Measurements from ENCODE around the gene UVRAG.

Gene UVRAG

DNA sequence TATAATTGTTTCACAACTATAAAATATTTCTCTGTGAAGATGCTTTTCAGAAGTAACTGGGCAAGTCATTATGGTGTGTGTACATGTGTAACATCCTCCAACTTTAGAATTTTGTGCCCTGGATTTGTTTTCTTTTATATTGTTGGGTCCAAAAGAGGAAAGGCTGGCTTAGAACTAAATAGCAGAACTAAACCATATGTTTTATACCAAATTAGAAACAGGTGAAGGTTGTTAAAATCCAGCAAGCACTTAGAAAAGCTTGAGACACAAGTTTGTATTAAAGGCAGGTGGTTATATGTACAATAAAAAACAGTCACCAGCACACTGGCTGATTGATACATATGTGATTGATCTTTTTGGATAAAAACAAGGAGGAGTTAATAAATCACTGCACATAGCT is 232.8 kb downstream of the UVRAG start:
- H3K79me1 ChIP-seq (ENCODE audit: low read depth, low read length): no peaks in the 10 kb centered on the region
- no peak overlapping the region for H4K8ac ChIP-seq (ENCODE audit: low read depth, low read length)
- H3K4ac ChIP-seq (ENCODE audit: low read length): no peak overlapping the region
- no peak overlapping the region for H3K27ac ChIP-seq (replicated peaks; ENCODE audit: low read length)
- H3K23ac ChIP-seq (ENCODE audit: low read depth, low read length, poor library complexity): no peak overlapping the region
- no peak overlapping the region for H3K4me3 ChIP-seq (ENCODE audit: low read length in 2 of 2)
- H3K4me2 ChIP-seq (ENCODE audit: insufficient read depth, low read length, poor library complexity, severe bottlenecking): no peak overlapping the region
- H3K14ac ChIP-seq (ENCODE audit: low read length): no peak overlapping the region
- no peak for DNase-seq (ENCODE audit: low spot score)
- H3K27me3 ChIP-seq (ENCODE audit: control insufficient read depth in 3 of 3, insufficient read depth in 3 of 3, low read depth in 1 of 3, low read length in 3 of 3): no peaks in the 10 kb centered on the region
- no peak overlapping the region for H2BK12ac ChIP-seq (ENCODE audit: low read length)
- no peak overlapping the region for H2AK5ac ChIP-seq (ENCODE audit: low read depth, low read length)
- no peak overlapping the region for H3K9ac ChIP-seq (ENCODE audit: low read depth, low read length, poor library complexity)
- no peak overlapping the region for H3K18ac ChIP-seq (ENCODE audit: low read length)
- H2AFZ ChIP-seq (ENCODE audit: low read length): no peak overlapping the region
- H3K9me3 ChIP-seq (replicated peaks in 1 of 2; ENCODE audit: control insufficient read depth in 2 of 2, insufficient read depth in 1 of 2, low read depth in 1 of 2, low read length in 2 of 2): peaks cover 10 to 29% of the 10 kb centered on the region in 2 donors
- H2BK120ac ChIP-seq (ENCODE audit: low read depth, low read length): no peak overlapping the region
- peaks cover 0 to 7% of the 10 kb centered on the region in 2 donors for H3K36me3 ChIP-seq (replicated peaks in 1 of 2; ENCODE audit: control insufficient read depth in 2 of 2, insufficient read depth in 2 of 2, low read length in 2 of 2)
- H2BK15ac ChIP-seq (ENCODE audit: low read length): no peak overlapping the region
- H3K4me1 ChIP-seq (ENCODE audit: control insufficient read depth in 2 of 2, insufficient read depth in 1 of 2, low read depth in 1 of 2, low read length in 2 of 2): peaks cover 3% of the 10 kb centered on the region in 2 donors
- no peak overlapping the region for H2BK5ac ChIP-seq (ENCODE audit: low read length)
- H4K91ac ChIP-seq (ENCODE audit: low read depth, low read length, poor library complexity): no peak overlapping the region

DNA sequence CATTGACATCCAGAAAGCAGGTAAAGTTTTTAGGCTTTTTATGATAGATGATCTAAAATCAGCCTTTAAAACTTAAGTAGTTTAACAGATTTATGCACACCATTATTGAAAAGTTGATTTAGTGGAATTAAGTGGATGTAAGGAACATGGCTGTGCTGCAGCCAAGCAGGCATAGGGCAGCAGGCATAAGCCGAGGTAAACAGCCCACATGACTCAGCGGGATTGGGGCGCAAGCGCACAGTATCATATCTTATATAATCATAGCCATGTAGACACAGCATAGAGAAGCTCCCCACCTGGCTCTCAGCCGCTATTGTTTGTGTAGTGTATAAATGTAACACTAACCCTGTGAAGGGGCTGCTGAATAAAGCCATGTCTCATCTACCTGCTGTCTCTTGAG is 233.8 kb downstream of the UVRAG start:
- H3K4me3 ChIP-seq (ENCODE audit: low read length in 2 of 2): no peak overlapping the region
- H4K91ac ChIP-seq (ENCODE audit: low read depth, low read length, poor library complexity): no peak overlapping the region
- peaks cover 2 to 3% of the 10 kb centered on the region in 2 donors for H3K4me1 ChIP-seq (ENCODE audit: control insufficient read depth in 2 of 2, insufficient read depth in 1 of 2, low read depth in 1 of 2, low read length in 2 of 2)
- H3K27ac ChIP-seq (replicated peaks; ENCODE audit: low read length): no peak overlapping the region
- H3K36me3 ChIP-seq (replicated peaks in 1 of 2; ENCODE audit: control insufficient read depth in 2 of 2, insufficient read depth in 2 of 2, low read length in 2 of 2): peaks cover 0 to 7% of the 10 kb centered on the region in 2 donors
- no peak overlapping the region for H4K8ac ChIP-seq (ENCODE audit: low read depth, low read length)
- no peak overlapping the region for H2AFZ ChIP-seq (ENCODE audit: low read length)
- no CpG with 5 or more reads among the region's 5 CpGs for WGBS, 2 donors (ENCODE audit: extremely low coverage in 2 of 2, insufficient read length in 2 of 2, insufficient replicate concordance in 1 of 2)
- H2BK120ac ChIP-seq (ENCODE audit: low read depth, low read length): no peak overlapping the region
- H2AK5ac ChIP-seq (ENCODE audit: low read depth, low read length): no peak overlapping the region
- no peak overlapping the region for H2BK5ac ChIP-seq (ENCODE audit: low read length)
- no peak overlapping the region for H3K9ac ChIP-seq (ENCODE audit: low read depth, low read length, poor library complexity)
- no peak overlapping the region for H2BK15ac ChIP-seq (ENCODE audit: low read length)
- H2BK12ac ChIP-seq (ENCODE audit: low read length): no peak overlapping the region
- no peak overlapping the region for H3K14ac ChIP-seq (ENCODE audit: low read length)
- H3K79me1 ChIP-seq (ENCODE audit: low read depth, low read length): no peaks in the 10 kb centered on the region
- H3K4me2 ChIP-seq (ENCODE audit: insufficient read depth, low read length, poor library complexity, severe bottlenecking): no peak overlapping the region
- no peaks in the 10 kb centered on the region for H3K27me3 ChIP-seq (ENCODE audit: control insufficient read depth in 3 of 3, insufficient read depth in 3 of 3, low read depth in 1 of 3, low read length in 3 of 3)
- no peak overlapping the region for H3K23ac ChIP-seq (ENCODE audit: low read depth, low read length, poor library complexity)
- DNase-seq (ENCODE audit: low spot score): peak; percentile 32
- H3K4ac ChIP-seq (ENCODE audit: low read length): no peak overlapping the region
- no peak overlapping the region for H3K18ac ChIP-seq (ENCODE audit: low read length)
- peaks cover 10 to 29% of the 10 kb centered on the region in 2 donors for H3K9me3 ChIP-seq (replicated peaks in 1 of 2; ENCODE audit: control insufficient read depth in 2 of 2, insufficient read depth in 1 of 2, low read depth in 1 of 2, low read length in 2 of 2)

DNA sequence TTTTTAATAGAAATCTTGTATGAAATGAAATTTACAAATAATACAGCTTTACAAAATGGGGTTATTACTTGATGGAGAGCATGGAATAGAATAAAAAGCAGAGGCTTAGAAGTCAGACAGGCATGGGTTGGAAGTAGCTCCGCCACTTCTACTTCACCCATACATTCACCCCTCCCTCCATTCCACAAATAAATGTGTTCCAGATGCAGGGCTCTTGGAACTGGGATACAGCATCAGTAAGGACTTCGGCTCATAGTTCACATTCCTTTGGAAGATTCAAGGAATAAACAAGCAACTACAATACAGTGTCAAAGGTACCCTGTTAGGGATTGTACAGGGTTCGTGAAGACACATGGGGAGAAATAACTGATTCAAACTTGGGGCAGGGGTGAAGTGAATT is 234.5 kb downstream of the UVRAG start:
- no peak overlapping the region for H3K4ac ChIP-seq (ENCODE audit: low read length)
- H3K79me1 ChIP-seq (ENCODE audit: low read depth, low read length): no peaks in the 10 kb centered on the region
- H2BK12ac ChIP-seq (ENCODE audit: low read length): no peak overlapping the region
- no peak overlapping the region for H3K9ac ChIP-seq (ENCODE audit: low read depth, low read length, poor library complexity)
- H4K91ac ChIP-seq (ENCODE audit: low read depth, low read length, poor library complexity): no peak overlapping the region
- no peak overlapping the region for H3K18ac ChIP-seq (ENCODE audit: low read length)
- H3K14ac ChIP-seq (ENCODE audit: low read length): no peak overlapping the region
- H3K23ac ChIP-seq (ENCODE audit: low read depth, low read length, poor library complexity): no peak overlapping the region
- no peak overlapping the region for H3K4me3 ChIP-seq (ENCODE audit: low read length in 2 of 2)
- no peak overlapping the region for H2BK15ac ChIP-seq (ENCODE audit: low read length)
- no peak overlapping the region for H2BK120ac ChIP-seq (ENCODE audit: low read depth, low read length)
- H3K4me2 ChIP-seq (ENCODE audit: insufficient read depth, low read length, poor library complexity, severe bottlenecking): no peak overlapping the region
- H3K27ac ChIP-seq (replicated peaks; ENCODE audit: low read length): no peak overlapping the region
- H2AK5ac ChIP-seq (ENCODE audit: low read depth, low read length): no peak overlapping the region
- H3K36me3 ChIP-seq (replicated peaks in 1 of 2; ENCODE audit: control insufficient read depth in 2 of 2, insufficient read depth in 2 of 2, low read length in 2 of 2): peaks cover 0 to 7% of the 10 kb centered on the region in 2 donors
- H4K8ac ChIP-seq (ENCODE audit: low read depth, low read length): no peak overlapping the region
- no peaks in the 10 kb centered on the region for H3K4me1 ChIP-seq (ENCODE audit: control insufficient read depth in 2 of 2, insufficient read depth in 1 of 2, low read depth in 1 of 2, low read length in 2 of 2)
- H2AFZ ChIP-seq (ENCODE audit: low read length): no peak overlapping the region
- no peak for DNase-seq (ENCODE audit: low spot score)
- WGBS, 2 donors (ENCODE audit: extremely low coverage in 2 of 2, insufficient read length in 2 of 2, insufficient replicate concordance in 1 of 2): no CpG with 5 or more reads among the region's 3 CpGs
- peaks cover 11 to 31% of the 10 kb centered on the region in 2 donors for H3K9me3 ChIP-seq (replicated peaks in 1 of 2; ENCODE audit: control insufficient read depth in 2 of 2, insufficient read depth in 1 of 2, low read depth in 1 of 2, low read length in 2 of 2)
- no peak overlapping the region for H2BK5ac ChIP-seq (ENCODE audit: low read length)
- H3K27me3 ChIP-seq (ENCODE audit: control insufficient read depth in 3 of 3, insufficient read depth in 3 of 3, low read depth in 1 of 3, low read length in 3 of 3): no peaks in the 10 kb centered on the region

DNA sequence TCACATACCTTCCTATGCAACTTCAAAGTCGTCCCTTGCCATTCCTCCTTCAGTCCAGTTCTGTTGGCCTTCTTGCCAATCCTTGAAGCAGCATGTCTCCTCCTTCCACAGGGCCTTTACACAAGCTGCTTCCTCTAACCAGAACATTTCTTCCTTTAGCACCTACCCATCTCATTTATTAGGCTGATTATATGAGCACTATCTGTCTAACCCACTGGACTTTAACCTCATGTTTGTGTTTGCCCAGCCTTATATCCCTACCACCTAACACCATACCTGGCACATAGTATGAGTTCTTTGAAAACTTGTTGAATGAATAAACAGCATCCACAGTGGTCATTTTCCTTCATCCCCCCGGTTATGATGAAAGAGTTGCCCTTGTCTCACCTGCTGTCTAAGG is 236.9 kb downstream of the UVRAG start:
- H3K9ac ChIP-seq (ENCODE audit: low read depth, low read length, poor library complexity): no peak overlapping the region
- no peak overlapping the region for H2BK15ac ChIP-seq (ENCODE audit: low read length)
- no peak overlapping the region for H2BK12ac ChIP-seq (ENCODE audit: low read length)
- WGBS, 2 donors (ENCODE audit: extremely low coverage in 2 of 2, insufficient read length in 2 of 2, insufficient replicate concordance in 1 of 2): no CpG with 5 or more reads among the region's 2 CpGs
- H4K8ac ChIP-seq (ENCODE audit: low read depth, low read length): no peak overlapping the region
- H3K18ac ChIP-seq (ENCODE audit: low read length): no peak overlapping the region
- peaks cover 0 to 7% of the 10 kb centered on the region in 2 donors for H3K36me3 ChIP-seq (replicated peaks in 1 of 2; ENCODE audit: control insufficient read depth in 2 of 2, insufficient read depth in 2 of 2, low read length in 2 of 2)
- no peak overlapping the region for H3K4me2 ChIP-seq (ENCODE audit: insufficient read depth, low read length, poor library complexity, severe bottlenecking)
- peaks cover 11 to 31% of the 10 kb centered on the region in 2 donors for H3K9me3 ChIP-seq (replicated peaks in 1 of 2; ENCODE audit: control insufficient read depth in 2 of 2, insufficient read depth in 1 of 2, low read depth in 1 of 2, low read length in 2 of 2)
- H3K27me3 ChIP-seq (ENCODE audit: control insufficient read depth in 3 of 3, insufficient read depth in 3 of 3, low read depth in 1 of 3, low read length in 3 of 3): no peaks in the 10 kb centered on the region
- no peak overlapping the region for H3K4me3 ChIP-seq (ENCODE audit: low read length in 2 of 2)
- no peak overlapping the region for H3K27ac ChIP-seq (replicated peaks; ENCODE audit: low read length)
- H3K79me1 ChIP-seq (ENCODE audit: low read depth, low read length): no peaks in the 10 kb centered on the region
- no peak overlapping the region for H2AK5ac ChIP-seq (ENCODE audit: low read depth, low read length)
- no peak overlapping the region for H2AFZ ChIP-seq (ENCODE audit: low read length)
- H3K4ac ChIP-seq (ENCODE audit: low read length): no peak overlapping the region
- no peaks in the 10 kb centered on the region for H3K4me1 ChIP-seq (ENCODE audit: control insufficient read depth in 2 of 2, insufficient read depth in 1 of 2, low read depth in 1 of 2, low read length in 2 of 2)
- no peak for DNase-seq (ENCODE audit: low spot score)
- H2BK120ac ChIP-seq (ENCODE audit: low read depth, low read length): no peak overlapping the region
- H2BK5ac ChIP-seq (ENCODE audit: low read length): no peak overlapping the region
- H3K23ac ChIP-seq (ENCODE audit: low read depth, low read length, poor library complexity): no peak overlapping the region
- H3K14ac ChIP-seq (ENCODE audit: low read length): no peak overlapping the region
- H4K91ac ChIP-seq (ENCODE audit: low read depth, low read length, poor library complexity): no peak overlapping the region

All from neuronal stem cell (in vitro differentiated cells).